ENCODE measurements around the gene SLC6A16. TPM values are rescaled to one million over a fixed set of nuclear protein-coding genes. Genes with fewer than 3 reads are reported as not detected.

The SLC6A16 gene
- total and polyA plus RNA-seq, 2 of the 8 experiments (the other 6 are each of a cell fraction or from before 2014, with no cell fraction given): 1.1 to 1.5 TPM

DNA sequence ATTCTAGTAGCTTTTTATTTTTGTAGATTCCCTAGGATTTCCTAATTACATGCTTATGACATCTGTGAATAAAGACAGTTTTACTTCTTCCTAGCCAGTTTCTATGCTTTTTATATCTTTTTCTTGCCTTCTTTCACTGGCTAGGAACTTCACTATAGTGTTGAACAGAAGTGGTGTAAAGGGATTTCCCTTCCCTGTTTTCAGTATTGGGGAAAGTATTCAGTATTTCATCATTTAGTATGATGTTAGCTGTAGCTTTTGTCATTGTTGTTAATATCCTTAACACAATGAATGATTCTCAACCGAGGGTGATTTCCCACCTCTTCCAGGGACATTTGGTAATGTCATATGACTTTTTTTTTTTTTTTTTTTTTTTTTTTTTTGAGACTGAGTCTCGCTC is 77.3 kb downstream of the SLC6A16 start:
- Histone ChIP-seq H4K20me1 (replicated peaks in 1 of 2; ENCODE audit: control insufficient read depth in 1 of 2, insufficient read depth in 2 of 2, low read length in 2 of 2) (no peaks in the 10 kb centered on the region), H3K4ac (replicated peaks; ENCODE audit: insufficient read length, low read depth, low read length) (no peak overlapping the region), H2AFZ (ENCODE audit: low read length) (no peak overlapping the region), H3K27ac (ENCODE audit: low read depth, low read length) (no peak overlapping the region), H3K18ac (ENCODE audit: extremely low read depth, low read length) (no peak overlapping the region), H3K23ac (ENCODE audit: insufficient read length) (no peak overlapping the region), H3K9ac (replicated peaks in 1 of 4; ENCODE audit: extremely low read depth in 1 of 4, low read depth in 3 of 4, low read length in 3 of 4) (no peak overlapping the region), H3K14ac (ENCODE audit: insufficient read length) (no peak overlapping the region), H3K56ac (replicated peaks; ENCODE audit: insufficient read length, low read depth, low read length) (no peak overlapping the region), H3K36me3 (ENCODE audit: control insufficient read depth in 2 of 4, insufficient read depth in 4 of 4, low read length in 3 of 4) (no peaks in the 10 kb centered on the region), H3K9me3 (ENCODE audit: insufficient read depth in 2 of 2, low read depth in 1 of 2, low read length in 1 of 2) (no peaks in the 10 kb centered on the region), H4K8ac (ENCODE audit: extremely low read depth, insufficient read depth, low read length) (no peak overlapping the region), H2BK15ac (ENCODE audit: low read length) (no peak overlapping the region), H3K4me2 (ENCODE audit: insufficient read depth in 1 of 2, low read depth in 2 of 2, low read length in 2 of 2) (no peak overlapping the region), H3K23me2 (ENCODE audit: low read depth, low read length) (no peaks in the 10 kb centered on the region), H3K27me3 (replicated peaks in 1 of 4; ENCODE audit: control insufficient read depth in 3 of 4, extremely low read depth in 1 of 4, insufficient read depth in 3 of 4, low read length in 3 of 4) (no peaks in the 10 kb centered on the region), H3K79me2 (ENCODE audit: control insufficient read depth in 1 of 2, insufficient read depth in 2 of 2, low read length in 2 of 2) (no peaks in the 10 kb centered on the region), H2BK120ac (replicated peaks; ENCODE audit: low read depth, low read length) (no peak overlapping the region), H4K5ac (ENCODE audit: insufficient read length, low read depth, low read length) (no peak overlapping the region), H3K4me3 (ENCODE audit: extremely low read depth in 1 of 4, insufficient read depth in 2 of 4, low read depth in 3 of 4, low read length in 4 of 4) (no peak overlapping the region), H3K79me1 (ENCODE audit: low read depth, low read length) (no peaks in the 10 kb centered on the region), H2AK5ac (ENCODE audit: low read depth, low read length) (no peak overlapping the region), H2BK20ac (ENCODE audit: low read length) (no peak overlapping the region), H2BK5ac (ENCODE audit: low read depth, low read length) (no peak overlapping the region), H2BK12ac (ENCODE audit: low read depth, low read length) (no peak overlapping the region), H4K91ac (replicated peaks; ENCODE audit: insufficient read length, low read length) (no peak overlapping the region), H3K4me1 (replicated peaks in 1 of 4; ENCODE audit: control insufficient read depth in 3 of 4, insufficient read depth in 4 of 4, low read length in 3 of 4) (peaks cover 0 to 3% (median 1%) of the 10 kb centered on the region in 4 experiments; a peak in 2 of 7 replicates)
- ChIA-PET CTCF (ENCODE audit: partially characterized antibody) (interaction anchor here (0.6 to 2.9 kb wide), 3 partner anchors 22 to 54 kb away, joined by 4 to 19 read pairs (median 8); no protein-coding TSS in a partner anchor), POLR2A (ENCODE audit: partially characterized antibody) (no interaction called here)
- 100% methylated on average over 1 of the region's 2 CpGs; no CpG with 5 or more reads in 1 of the 2 experiments for WGBS, 2 experiments (ENCODE audit: extremely low coverage in 1 of 2, insufficient coverage in 1 of 2, insufficient read length in 1 of 2, insufficient replicate concordance in 2 of 2, low coverage in 1 of 2, low lambda C conversion rate in 2 of 2, missing lambda C conversion rate in 1 of 2)
- DNase-seq (ENCODE audit: low read depth in 1 of 2, low spot score in 2 of 2) (no peak), FAIRE-seq (no peak)
- TF ChIP-seq TBP (IDR thresholded peaks at IDR 0.05; ENCODE audit: low read depth, low read length) (no peak), USF2 (IDR thresholded peaks at IDR 0.05; ENCODE audit: low read length) (no peak), SAP30 (IDR thresholded peaks at IDR 0.05; ENCODE audit: insufficient read depth, insufficient replicate concordance, low read length) (no peak), SUZ12 (IDR thresholded peaks at IDR 0.05; ENCODE audit: low read length) (no peak)

Measured in H1 (cell line).